Left kidney (tissue), 2 donors: ENCODE data around the gene HIC1. TPM values are rescaled to one million over a fixed set of nuclear protein-coding genes. Genes with fewer than 3 reads are reported as not detected.
A peak's percentile ranks its signal among the peaks of the same experiment; 100 is the strongest.

Source experiments
- DNase-seq: peaks from one replicate; pipeline ENCODE4 v3.0.0-alpha.2; 2013
- polyA plus RNA-seq: library from polyadenylated mRNA; unstranded; fragments of 120-200 nt; gene quantifications from one replicate; pipeline ENCODE4 v1.2.1, GENCODE V29; 2013; ENCODE audit not compliant: insufficient read length

Gene HIC1
- polyA plus RNA-seq, 1 donor: 13.2 TPM

DNA sequence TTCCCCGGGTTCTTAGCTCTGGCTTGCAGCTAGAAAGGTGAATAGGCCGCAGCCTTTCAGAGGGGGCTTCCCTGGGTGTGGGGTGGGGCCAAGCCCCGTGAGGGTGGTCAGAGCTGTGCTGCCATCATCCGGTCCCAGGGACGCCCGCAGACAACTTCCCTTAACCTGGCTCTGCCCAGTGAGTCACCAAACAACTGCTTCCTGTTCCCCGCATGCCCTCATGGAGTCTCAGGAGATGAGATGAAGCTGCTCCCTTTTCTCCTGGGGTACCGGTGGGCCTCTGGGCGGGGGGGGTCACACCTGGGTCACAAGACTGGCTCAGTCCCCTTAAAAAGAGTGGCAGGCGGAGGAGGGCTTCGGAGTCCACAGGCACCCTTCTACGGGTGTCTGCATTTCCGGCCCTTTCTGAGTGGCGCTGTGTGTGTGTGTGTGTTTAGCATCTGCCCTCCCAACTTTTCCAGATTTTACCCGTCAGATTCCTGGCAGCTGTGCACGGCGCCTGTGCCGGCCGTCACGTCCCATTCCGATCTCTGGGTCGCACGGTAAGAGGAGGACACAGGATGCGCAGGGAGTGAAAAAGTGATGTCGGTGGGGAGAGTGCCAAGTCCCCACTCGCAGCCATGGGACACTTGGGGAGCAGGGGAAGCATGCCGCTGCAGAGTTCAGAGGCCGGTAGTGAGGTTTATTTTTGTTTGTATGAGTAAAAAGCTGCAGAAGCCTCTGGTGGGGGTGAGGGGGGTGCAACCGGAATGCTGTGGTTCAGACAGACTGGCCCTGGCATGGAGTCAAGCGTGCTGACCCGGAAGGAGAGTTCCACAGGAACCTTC lies 16.8 kb downstream of the HIC1 start:
- no peak for DNase-seq

DNA sequence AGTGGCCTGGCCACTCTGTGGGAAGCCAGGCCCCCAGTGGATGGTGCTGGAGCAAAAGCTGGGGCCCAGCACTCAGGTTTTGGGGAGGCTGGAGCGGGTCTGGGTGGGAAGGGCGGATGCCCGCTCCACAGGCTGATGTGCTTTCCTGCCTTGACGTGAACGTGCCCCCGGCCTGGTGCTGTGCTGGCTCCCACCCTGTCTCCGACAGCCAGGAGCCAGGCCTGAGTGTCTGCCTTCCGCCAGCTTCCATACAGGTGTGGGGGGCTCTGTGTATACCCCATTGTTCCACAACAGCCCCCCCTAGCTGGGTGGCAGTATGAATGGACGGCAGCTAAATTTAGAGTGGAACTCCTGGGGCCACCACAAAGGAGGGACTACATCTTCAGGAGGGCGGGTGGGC lies 20.0 kb downstream of the HIC1 start:
- DNase-seq: no peak

DNA sequence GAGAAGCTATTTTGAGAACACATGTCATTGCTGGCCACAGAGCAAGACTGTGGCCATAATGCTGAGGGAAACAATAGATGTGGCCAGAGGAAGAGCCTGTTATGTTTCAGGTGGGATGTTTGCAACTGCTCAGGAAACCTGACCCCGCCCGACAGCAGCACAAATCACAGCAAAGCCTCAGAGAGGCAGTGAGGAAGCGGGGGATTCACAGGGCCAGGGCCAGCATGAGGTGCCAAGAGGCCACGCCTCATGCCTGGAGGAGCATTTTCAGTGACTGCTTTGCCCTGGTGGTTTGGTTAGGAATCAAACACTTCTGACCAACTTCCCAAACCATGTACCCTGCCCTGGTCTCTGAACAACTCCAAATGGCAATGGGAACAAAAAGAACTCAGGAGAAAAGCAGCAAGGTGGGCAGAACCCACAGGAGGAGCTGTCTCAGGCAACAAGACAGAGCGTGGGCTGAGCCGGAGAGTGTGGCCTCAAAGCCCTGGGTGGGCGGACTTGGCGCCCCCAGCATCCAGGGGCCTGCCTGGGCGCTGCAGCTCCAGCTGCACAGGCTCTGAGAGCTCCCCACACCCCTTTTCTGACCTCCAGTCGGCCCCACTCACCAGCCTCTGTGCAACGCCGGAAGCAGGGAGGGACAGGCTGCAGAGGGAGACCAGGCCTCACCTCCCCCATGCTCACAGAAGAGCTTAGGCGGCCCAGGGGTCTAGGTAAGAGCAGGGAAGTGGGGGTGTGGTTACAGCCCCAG lies 20.6 kb downstream of the HIC1 start:
- peak; percentile 74 for DNase-seq

DNA sequence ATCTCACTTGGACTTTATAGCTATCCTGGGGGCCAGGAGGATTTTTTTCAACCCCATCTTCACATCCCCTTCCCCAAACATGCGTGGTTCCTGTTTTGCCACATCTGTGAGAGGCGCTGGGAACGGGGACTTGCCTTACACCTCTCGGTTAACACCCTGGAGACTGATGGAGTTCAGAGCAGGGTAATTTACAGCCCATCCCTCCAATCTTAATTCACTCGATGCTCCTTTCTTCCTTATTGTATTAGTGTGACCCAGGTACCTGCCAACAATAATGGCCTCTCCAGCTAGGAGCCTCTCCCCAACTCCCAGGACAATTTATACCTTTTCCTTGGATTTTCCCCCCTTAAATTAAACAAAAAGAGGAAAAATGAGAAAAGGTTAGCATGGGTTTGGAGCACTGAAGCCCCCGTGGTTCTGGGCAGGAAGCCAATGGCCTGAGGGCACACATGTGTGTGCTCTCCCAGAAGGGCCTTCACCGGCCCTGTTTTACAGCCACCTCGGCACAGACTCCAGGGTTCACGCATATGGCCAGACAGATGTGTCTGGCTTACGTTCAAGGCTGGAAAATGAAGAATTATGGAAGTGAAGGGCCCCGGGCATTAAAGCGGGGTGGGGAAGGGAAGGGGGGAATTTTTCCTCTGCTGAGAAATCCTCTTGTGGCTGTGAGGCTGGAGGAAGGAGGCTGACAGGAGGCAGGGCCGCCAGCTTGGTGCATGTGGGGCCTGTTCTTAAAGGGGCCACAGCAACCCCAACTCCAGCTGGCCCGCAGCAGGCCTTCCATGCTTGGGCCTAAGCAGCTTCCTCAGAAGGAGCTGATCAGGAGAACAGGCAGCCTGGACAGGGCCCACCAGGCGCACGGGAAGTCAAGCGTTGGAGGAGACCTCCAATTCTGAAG lies 21.4 kb downstream of the HIC1 start:
- peak; percentile 73 for DNase-seq

DNA sequence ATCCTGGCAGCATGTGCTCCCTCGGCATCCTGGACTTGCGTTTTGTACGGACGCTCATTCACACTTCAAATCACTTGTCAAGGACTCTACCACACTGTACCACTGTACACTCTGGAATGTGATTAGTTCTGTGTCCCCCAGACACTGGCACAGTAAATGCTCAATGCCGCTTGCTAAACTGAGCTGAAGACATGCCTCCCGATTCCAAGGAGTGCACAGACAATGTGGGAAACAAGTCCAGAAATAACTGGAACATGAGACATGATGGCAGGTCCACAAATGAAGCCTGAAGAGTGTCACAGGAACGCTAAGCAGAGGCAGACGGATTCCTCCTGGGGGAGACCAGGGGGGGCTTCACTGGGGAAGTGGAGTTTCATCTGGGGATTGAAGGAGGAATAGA lies 22.1 kb downstream of the HIC1 start:
- no peak for DNase-seq

DNA sequence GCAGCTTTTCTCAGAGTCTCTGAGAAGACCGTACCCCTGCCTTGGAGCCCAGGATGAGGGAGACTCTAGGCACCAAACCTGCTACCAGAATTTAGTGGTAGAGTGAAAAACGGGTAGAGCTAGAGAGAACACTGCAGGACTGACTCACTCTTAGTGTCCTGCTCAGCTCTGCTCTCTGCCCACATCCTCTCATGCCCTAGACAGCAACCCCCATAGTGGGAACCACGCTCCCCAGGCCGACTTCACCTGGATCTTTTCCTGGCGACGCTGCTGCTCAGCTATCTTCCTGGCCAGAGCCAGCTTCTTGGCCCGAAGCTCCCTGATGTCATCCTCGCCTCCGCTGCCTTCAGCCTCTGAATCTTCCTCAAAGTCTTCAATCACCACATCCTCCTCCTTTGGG lies 26.7 kb downstream of the HIC1 start:
- DNase-seq: no peak

DNA sequence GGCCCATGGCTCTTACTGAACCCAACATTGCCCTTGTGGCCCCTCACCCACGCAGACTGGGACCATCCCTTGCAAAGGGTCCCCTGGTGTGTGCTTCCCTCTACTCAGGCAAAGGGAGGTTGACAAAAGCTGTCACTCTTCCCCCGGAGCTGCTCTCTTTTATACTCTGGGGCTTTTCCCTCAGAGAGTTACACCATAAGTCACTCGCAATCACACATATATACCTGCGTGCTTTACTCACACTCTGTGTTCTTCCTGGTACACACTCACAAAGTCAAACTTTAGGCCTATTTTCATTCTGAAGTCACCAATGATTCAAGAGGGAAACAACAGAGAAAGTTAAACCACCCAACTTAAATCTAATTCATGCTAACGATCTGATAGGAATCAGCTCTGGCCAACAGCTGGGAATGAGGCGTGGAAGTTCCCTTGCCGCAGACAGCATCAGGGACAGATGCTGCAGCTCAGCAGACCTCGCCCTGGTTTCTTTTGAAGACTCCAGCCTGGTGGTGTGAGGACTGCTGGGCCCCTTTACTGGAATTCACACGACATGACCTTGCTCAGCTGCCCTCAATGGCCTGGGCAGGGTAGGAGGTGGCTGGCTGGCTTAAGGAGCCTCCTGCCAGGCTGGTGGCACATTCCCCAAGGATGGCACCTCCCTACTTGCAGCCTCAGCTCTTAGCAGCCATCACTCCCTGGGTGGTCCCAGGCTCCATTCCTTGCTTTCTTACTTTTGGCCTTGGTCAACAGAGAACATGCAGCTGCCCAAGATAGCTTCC lies 27.3 kb downstream of the HIC1 start:
- no peak for DNase-seq

DNA sequence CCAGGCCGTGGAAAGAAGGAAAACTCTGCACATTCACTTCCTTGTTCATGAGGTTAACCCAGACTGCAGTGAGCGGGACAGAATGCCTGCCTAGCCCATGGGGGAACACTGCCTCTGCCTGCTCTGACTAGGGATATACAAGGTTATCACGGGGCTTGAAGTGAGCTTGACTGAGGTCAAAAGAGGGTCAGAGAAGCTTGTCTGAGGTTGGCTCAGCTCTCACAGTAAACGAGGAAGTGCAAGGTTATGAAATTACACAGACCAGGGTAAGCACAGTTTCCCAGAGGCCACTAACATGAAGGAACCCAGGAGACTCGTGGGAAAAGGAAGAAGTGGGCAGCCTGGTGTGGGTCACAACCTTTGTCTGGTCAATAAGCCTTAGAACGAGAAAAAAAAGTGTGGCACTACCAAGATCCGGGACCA lies 28.7 kb downstream of the HIC1 start:
- DNase-seq: no peak

DNA sequence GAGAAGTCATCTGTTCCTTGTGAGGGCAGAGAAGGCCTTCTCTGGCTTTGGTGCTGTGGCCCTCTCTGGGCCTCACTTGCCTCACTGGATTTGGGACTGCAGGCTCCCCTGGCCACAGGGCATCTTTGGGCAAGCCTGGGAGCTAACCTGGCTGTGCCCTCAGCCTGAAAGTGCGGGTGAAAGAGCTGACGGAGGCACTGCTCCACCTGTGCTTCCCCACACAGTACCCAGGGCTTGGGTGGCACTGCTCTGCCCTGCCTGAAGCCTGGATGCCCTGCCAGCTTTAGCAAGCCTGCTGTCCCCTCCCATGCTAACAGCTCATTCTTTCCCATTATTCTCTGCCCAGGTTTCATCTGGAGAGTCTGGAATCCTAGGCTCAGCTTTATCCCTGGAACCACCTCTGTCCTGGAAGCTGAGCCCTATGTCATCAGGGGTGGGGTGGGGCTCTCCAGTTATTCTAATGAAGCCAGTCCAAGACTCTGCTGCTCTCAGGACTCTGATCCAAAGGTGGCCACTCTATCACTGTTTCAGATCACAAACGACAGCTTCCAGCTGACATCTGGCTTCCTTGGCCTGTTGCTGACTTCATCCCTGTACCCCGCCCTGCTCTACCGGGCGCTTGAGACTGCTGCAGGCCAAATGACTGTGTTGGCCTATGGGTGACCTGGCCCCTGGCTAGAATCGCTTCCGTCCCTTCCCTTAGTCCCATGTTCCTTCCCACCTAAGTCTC lies 29.3 kb downstream of the HIC1 start:
- no peak for DNase-seq

DNA sequence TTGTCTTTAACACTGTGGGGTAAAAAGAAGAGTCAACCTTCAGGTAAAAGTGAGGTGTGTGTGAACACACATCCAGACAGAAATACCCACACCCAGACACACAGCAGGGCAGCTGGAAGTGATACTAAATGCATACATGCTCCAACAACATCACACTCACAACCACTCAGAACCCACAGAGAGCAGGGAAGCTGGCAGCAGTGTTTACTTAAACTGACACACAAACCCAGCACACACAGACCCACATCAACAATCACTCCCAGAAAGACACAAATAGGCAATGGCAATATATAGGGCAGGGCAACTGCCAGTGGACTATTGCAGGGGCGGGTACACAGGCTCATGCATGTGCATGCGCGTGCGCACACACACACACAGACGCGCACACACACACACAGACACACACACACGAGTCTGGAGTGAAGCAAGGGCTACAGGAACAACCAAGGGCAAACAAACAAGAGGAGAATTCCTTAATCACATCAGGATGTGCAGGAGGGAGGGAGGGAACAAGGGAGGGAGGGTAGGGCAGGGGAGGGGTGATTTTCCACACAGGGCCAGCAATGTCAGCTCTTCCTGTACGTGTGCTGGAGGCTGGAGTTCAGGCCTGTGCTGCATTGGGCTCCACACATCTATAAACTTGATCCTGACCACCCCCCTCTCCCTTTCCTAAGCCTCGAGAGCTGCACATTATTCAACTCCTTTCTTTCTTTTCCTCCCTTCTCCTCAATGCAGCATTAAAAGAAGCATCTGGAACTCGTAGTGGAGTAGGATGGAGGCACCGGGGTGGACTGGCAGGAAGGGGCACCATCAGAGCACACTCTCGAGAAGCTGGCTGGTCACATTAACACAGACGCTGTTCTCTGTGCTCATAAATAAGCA lies 30.1 kb downstream of the HIC1 start:
- DNase-seq: peak; percentile 72

DNA sequence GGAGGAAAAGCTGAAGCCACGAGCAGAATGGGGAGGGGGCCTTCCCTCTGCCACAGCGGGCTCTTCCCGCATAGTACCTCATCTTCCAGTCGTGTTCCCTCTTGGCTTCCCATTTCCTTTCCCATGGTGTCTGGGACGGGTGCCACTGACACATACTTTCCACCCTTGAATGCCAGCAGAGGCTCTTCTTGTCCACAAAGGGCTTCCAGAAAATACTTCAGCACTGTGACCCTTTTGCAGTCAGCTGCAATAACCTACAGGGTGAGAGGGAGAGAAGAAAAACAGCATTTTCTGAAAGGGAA lies 30.7 kb downstream of the HIC1 start:
- DNase-seq: no peak

DNA sequence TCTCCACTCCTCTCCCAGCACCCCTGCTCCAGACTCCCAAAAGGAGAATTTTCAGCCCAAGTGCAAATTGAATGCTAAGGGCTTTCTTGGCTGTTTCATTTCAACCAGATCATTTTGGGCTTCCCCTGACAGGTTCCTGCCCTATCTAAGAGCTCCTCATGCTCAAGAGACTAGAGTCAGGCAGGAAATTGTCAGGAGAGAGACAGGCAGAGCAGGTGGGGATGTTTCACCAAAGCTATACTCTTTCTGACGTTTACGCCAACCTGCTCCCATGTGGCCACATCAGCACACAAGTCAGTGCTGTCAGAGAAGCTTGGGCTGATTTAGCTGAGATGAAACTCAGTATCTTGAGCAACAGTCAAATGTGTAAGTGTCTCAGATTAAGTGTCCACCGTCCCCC lies 31.4 kb downstream of the HIC1 start:
- no peak for DNase-seq

DNA sequence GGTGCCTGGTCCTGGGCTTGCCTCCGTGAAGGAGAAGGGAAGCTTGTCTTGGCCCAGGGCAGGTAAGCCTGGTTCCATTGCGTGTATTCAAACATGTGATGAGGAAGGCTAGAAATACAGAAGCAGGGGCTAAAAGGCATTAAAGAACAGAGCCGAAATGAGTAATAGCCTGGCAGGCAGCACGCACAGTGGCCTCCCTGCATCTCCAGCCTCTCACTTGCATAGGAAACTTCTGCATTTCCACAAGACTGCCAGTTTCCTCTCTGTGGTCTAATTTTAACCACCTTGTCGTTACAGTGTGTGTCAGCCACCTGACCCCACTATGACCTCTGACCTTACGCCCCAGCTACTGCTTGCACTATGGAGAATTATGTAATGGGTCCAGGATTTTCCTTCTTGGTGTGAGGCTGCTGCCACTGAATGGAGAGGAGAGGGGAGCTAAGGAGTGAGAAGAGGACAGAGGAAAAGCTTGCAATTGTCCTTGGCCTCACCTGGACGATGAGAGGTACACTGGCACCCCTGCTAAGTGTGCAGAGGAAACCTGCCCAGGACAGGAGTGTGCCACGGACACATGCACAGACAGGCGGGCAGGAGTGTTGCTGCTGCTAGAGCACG lies 32.8 kb downstream of the HIC1 start:
- no peak for DNase-seq

DNA sequence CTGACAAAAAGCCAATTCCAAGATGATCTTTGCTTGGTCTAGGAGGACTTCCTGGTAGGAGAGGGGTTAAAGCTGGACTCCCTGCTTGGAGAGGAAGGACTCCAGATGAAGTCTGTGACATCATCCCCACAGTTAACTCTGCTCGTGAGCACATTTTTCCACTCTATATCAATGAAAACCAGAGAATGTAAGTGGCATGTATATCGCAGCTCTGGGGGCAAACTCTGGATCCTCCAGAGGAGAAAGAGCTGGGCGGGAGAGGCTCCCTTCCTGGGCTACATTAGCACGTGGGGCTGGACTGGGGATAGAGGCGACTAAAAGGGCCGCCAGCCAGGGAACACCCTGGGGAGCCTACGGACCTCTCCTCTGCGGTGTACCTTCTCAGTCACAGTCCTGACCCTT lies 34.1 kb downstream of the HIC1 start:
- DNase-seq: no peak

DNA sequence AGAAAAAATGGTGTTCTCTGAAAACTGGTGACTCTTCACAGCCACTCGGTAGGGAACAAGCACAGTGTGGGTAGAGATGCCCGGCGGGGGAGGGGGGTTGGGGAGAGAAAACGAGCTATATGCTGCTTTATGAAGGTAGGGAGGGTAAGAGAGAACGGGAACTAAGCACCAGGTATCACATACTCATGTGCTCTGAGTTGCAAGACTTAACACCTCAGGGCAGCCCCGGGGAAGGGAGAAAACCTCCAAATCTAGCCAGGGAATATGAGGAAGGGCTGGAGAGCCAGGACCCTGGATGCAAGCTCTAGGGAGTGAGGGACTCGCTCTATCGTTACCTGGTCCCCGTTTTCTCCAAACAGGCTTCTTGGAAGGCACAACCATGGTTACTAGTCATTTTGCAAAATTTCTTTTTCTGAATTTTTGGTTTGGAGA lies 35.3 kb downstream of the HIC1 start:
- no peak for DNase-seq

DNA sequence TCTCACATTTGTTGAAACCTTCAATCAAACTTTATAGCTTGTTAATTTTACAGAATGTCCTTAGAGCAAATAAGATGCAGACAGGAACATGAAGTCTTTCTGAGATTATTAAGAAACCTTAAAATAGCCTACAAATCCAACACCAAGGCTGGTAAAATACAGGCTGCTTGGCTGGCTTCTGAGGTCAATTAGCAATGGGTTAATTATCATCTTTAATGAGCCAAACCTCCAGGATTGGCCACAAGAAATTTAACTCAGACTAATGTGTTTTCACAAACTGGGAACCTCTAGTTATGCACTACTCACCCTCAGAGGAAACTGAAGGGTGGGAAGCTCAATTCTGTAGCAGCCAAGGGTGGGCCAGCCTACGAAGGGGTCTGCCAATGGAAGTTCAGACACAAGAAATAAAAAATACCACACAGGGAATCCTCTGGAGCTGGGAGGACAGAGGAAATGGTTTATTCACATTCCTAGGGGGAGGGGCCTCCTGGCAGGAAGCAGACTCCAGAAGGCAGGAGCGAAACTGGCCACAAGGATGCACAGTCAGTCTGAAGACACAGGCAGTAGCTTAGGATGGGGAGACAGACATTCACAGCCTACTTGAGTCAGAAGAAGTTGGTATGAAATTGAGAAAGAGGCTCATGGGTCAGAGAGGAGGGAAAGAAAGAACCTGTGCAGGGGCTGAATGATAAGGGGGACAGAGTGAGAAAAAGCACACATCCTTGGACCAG lies 36.1 kb downstream of the HIC1 start:
- peak; percentile 75 for DNase-seq

DNA sequence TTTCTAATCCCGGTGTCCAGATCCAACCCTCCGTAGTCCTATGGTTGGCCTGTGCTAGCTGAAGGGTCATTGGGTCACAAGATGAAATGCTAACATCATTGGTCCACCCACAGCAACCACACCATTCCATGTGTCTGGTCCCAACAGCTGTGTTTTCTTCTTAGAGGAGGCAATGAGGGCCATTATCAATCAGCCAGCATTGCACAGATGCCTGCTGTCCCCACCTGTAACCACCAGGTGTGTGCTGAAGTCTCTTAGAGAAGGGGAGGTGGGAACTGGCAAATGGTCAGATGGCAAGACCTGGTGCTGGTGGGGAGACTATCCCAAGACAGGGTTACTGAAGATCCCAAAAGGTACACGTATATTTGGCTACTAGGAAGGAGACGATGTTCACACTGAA lies 37.4 kb downstream of the HIC1 start:
- no peak for DNase-seq

DNA sequence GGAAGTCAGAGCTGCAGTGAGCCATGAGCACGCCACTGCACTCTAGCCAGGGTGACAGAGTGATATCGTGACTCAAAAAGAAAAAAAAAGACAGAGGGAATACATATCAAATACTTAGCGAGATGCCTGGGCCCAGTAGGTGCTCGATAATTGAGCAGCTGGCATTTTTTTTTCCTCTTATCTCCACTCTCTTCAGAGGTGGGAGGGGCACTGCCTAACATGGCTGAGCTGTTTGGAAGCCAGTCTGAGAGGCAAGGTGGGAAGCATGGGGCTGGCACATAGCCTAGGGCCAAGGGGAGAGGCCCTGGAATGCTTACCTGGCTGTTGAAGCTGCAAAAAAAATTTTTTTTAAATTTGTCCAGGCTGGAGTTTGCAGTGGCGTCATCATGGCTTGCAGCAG lies 38.4 kb downstream of the HIC1 start:
- no peak for DNase-seq
